HG03520 (cell line): ENCODE results near the gene MVB12B.

ENCODE experiments used
- ATAC-seq: cut with Tn5 transposase; IDR thresholded peaks from one replicate; pipeline ENCODE4 v1.9.1; 2021; ENCODE audit warnings: mild to moderate bottlenecking, moderate library complexity; ENCODE audit not compliant: unreplicated experiment

The MVB12B gene

DNA sequence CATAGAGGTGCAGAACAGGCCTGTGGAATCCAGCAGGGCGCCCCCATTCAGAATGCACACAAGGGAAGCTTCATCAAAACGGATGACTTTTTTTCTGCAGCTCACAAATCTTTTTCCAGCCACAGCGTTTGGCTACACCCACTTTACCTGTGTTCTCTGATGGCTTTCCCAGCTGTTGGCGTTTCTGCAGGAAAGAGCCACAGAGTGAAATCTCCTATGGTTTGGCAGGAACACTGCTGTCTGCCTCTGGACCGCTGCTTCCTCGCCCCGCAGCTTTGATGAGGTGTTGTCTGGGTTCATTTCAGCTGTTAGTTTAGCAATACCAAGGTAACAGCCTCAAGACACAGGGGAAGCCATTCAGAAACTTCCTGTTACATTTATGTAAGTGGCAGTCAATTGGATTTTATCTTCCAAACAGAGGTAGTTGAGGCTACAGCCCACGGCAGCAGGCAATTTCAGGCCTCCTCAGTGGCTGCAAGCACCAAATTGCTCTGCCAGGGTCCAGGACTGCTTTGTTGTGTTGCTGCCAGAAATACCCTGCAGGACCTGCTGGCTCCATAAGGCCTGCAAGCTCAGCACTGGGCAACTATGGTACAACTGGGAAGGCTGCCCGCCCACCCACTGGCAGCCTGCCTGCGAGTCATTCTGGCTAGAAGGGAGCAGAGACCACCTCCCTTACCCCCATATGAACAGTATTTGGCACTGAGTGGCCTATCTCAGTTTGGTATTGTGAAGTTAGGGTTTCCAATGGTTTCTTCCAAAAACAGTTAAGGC, 96.7 kb downstream of the MVB12B start:
- ATAC-seq: no peak

DNA sequence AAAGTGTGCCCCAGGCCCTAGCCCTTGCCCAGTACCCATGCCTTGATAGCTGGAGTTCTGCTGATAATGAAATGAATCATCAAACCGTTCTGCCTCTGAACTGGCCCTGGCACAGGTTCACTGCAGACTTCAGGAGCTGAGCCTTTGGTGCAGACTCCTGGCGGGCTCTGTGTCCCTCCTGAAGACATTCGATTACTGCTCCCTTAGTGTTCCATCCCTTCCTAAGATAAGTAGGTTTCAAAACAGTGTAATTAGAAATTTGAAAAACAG, 97.2 kb downstream of the MVB12B start:
- no peak for ATAC-seq

DNA sequence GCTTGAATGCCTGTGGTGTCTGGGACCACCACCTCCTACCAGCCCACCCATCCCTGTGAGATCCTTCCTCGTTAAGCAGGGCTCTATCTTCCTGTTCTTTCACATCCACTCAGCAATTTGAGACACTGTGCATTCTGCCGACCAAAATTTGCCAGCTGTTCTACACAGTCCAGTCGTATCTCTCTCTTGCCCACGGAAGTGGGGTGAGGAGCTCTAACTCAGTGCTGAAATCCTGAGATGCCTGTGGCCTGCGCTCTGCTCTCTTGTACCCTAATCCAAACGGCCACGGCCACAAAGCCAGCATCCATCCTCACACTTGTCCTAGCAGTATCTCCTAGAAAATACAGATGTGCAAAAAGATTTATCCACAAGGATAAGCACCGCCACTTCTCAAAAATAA, 97.9 kb downstream of the MVB12B start:
- no peak for ATAC-seq

DNA sequence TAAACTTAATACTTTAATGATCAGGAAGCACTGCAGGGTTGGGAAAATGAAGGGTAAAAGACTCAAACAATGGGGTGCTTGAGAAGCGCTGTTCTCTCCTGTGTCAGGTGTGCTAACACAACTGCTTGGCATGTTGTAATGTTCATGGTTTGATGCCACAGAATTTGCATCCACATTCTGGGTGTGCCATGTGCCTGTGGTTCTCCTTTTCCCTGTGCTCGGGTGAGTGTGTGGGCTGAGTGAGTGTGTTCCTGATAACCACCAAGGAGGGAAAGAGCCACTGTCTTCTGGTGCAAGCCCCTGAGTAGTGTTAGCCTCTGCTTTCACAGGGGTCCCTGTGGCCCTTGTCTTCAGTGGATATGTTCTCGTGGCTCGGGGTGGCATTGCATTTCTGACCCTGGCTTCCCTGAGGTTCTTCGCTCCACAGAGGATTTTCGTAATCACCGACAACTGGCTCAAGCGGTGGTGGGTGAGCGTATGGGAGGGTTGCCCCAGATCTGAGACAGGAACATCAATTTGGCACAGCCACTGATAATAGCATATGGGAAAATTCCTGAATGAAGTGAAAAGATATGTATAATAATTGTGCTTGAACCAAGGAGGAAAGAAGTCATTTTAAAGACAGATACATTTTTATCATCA, 102.0 kb downstream of the MVB12B start:
- ATAC-seq: no peak

DNA sequence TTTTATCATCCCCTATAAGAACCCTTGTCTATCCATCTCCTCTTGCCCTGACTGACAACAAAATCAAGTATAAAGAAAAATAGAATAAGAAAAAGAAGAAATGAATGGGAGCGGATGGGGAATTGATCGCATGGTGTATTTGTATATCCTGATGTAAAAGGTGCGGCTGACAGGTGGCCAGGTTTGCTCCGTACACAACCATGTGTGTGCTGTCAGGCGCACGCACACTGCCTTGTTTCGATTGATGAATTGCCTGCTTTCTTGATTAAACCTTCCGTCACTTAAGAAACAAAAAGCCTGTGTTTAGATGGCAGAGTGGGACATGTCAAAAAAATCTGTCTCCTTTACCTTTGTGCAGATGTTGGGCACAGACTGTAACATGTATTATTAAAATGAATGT, 102.6 kb downstream of the MVB12B start:
- ATAC-seq: no peak

DNA sequence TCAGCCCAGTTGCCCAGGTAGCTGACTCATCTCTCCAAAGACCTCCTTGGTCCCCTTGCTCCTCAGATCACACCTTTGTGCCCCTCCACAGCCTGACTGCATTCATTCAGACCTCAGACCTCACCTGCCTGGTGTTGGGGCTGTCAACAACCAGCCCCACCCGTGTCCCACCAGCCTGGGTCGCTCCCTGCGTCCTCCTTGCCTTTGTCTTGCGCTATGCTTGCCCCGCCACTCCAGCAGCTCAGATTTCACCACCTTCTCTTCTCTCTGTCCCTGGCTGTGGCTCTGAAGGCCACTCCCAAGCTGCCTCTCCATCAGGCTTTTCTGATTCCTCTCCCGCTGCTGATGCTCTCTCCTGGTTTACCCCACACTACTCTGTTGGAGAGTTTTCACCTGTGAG, 103.5 kb downstream of the MVB12B start:
- no peak for ATAC-seq

DNA sequence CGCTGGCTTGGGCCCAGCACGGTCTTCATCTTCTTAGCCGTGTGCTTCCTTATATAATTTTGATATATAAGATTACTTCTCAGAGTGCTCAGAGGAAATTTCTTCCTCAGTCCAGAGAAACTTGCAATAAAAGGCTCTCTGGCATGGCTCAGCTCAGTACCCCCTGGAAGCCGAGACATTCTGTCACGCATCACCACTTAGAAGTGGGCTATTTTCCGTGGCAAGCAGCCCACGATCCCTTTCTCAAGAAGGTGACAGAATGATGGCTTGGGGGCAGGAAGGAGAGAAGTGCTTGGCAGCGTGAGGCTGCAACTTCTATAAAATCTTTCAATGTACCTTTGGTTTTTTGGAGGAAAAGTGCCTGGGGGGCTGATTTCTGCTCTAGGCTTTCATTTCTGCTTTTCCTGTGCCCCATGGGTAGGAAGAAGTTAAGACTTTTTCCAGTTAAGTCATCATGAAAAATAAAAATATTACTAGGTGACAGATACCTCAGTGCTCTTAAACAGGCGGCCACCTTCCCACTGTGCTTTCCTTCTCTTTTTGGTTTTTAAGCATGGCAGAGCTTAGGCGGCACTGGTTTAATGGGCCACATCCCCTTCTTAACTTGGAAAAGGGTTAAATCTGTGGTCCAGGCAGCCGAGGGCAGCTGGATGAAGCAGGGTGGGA, 104.6 kb downstream of the MVB12B start:
- ATAC-seq: no peak

DNA sequence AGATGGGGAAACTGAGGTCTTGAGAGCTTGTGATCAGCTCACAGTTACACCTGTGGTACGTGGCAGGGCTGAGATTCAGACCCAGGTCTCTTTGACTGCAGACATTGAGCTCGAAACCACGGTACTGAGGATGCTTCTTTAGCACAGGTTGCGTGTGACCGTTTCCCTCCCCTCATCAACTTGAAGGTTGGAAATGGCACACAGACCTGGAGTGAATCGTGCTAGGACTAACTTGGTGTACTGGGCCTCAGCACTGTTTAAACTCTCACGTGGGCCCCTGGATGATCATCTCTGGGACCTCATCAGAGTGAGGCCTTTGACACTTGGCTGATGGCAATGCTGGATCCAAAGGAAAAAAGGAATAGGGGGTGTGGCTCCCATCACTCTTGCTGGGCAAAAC, 106.0 kb downstream of the MVB12B start:
- no peak for ATAC-seq

DNA sequence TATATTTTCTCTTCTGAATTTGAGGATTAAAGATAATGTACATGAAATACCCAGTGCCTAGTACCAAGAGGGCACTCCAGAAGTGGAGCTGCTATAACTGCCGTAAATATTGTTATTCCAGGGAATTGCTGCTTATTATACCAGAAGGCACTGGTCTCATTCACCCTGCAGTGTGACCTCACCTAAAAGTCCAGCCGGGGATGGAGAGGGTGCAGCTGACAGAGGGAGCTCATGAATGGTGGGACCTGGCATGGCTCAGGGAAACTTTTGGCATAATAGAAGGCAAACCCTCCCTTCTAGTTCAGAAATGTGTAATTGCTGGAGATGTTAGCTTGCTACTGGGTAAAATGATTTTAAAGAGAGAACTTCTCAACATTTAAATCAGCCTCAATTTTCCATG, 108.5 kb downstream of the MVB12B start:
- no peak for ATAC-seq

DNA sequence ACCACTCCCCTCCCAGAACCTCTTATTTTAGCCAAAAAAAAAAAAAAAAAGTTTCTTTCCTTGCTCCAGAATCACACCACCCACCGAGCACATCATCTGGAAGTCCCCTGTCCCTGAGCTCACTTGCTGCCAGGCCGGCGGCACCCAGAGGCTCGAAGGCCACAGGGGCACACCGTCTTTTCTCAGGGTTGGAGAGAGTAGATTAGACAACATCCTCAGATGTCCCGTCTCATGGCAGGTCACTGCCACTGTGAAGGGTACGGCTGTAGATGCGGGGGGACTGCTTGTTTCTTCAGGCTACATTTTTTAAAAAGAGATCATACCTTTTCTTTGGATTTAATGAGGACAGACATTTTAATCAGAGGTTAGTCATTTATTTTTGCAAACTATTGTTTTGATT, 109.0 kb downstream of the MVB12B start:
- no peak for ATAC-seq

DNA sequence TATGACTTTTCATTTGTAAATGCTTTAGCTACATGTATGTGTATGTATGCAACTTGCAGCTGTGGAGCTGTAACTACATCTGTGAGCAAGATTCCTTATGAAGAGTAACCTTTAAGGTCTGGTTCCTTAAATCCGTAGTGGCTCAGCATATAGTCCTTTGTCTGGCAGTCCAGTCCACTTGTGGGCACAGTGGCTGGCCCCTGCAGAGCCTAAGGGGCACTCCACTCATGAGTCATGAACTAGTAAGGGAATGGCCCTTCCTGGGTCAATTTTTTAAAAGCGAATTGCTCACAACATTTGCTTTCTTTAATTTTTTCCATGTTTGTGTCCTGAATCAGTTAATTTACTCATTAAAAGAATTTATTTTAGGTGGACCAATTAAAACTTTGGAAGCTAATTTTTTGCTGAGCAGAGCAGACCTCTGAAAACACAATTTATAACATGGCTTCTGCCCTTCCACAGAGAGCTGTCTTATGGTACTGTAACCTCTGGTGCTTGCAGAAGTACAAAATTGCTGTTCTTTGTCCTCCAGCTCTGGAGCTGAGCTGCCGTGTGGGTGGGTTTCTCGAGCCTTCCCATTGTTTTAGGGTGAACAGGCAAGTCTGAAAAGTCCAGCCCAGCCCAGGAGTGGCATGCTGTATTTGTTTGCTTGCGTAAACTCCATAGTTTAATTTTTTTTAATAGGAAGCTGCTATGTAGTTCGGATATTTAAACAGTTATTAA, 110.1 kb downstream of the MVB12B start:
- ATAC-seq: no peak

DNA sequence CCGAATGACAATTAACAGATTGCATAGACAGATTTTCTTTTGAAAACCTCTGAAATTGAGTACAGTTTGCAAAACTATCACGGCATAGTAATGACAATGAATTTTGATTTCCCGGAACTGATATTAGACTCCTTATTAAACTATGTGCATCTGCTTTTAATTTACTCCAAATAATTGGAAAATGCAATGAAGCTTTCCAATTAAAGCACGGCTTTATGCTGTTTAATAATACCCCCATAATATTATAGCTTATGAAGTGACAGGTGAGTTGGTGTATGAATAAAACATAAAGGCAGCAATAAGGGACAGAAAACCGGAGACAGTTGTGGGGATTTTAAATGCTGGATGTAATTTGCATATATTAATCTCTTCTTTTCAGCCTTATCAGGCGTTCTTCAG, 110.6 kb downstream of the MVB12B start:
- ATAC-seq: no peak

DNA sequence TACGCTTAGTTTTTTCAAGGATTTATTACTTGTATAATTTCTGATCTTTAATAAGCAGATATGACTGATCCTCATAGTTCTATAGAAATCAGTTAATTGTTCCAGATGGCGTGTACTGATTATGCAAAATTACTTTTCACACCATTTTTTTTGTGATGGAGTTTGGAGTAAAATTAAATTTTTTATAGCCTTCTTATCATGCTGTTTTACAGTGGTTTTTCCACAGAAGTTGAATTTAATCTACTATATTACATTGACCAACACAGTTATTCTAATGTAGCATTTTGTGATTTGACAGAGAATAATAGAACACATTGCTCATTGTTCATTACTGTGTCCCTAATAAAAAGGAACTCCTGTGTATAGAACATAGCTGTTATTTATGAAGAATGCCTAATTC, 111.1 kb downstream of the MVB12B start:
- no peak for ATAC-seq

DNA sequence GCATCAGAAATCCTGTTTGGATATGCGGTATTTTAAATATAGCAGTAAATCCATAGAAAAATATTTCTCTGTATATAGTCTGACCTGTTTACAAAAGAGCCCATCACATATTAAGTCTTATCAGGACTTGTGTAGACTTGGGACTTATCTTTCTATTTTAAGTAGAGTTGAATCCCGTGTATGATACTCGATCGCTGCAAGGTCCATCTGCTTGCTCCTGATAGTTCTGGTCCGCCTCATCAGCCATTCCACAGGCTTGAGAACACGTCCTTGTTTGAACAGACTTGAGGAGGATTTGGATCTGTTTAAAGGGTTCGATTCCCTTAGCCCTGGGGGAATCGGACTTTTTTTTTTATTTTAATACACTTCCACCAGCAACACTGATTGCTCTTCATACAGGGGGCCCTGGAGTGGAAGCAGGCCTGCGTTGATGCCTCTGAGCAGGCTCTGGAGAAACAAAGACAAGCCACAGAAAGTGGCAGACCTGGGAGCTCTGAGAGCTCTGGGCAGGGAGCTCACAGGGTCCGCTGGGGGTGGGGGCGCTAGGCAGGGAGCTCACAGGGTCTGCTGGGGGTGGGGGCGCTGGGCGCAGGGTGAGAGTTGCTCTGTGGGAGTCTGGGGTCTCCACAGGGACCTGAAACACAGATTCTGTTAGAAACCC, 112.2 kb downstream of the MVB12B start:
- no peak for ATAC-seq

DNA sequence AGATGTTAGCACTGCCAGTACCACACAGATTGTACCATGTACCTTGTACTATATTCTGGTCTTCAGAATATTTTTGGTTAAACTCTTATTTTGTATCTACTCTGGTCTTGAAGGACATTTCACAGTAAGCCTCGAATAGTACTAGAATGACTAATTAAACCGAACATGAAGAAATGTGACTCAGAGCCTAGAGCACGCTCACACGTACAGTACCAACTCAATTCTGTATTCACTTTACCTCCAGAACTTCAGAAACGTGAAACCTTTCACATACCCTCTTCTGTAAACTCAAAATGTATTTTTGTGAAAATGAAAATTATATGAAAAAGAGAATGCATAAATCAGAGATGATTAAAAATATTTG, 112.8 kb downstream of the MVB12B start:
- no peak for ATAC-seq

DNA sequence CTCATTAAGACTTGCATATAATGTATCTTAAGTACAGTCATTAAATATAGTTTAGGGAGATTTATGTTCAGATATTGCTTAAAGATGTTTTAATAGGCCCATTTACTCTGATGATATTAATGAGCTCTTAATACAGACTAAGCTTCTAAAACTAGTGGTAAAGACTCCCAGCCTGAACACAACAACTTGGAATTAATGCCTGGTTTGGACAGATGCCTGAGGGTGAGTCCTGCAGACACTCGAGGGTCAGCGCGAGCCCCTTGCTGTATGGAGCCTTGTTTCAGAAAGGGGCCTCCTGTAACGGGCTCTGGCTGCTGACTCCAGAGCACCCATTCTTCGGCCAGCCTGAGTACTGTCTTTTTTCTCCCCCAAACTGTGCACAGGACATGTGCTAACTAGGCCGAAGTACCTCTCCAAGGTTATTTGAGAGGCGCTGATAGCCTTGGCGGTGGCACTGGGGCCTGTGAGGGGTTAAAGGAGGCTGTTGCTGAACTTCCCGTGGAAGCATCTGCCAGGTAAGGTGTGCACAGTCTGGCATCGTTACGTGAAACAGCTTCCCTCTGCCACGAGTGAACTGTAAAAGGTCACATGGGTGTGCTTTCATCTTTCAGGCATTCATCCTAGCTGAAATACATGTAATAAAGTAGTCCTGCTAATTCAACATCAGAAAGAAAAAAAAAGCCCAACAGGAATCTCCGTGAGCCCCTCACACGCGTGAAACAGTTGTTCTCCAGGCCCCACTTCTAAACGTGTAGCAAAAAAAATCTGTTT, 113.4 kb downstream of the MVB12B start:
- ATAC-seq: no peak

DNA sequence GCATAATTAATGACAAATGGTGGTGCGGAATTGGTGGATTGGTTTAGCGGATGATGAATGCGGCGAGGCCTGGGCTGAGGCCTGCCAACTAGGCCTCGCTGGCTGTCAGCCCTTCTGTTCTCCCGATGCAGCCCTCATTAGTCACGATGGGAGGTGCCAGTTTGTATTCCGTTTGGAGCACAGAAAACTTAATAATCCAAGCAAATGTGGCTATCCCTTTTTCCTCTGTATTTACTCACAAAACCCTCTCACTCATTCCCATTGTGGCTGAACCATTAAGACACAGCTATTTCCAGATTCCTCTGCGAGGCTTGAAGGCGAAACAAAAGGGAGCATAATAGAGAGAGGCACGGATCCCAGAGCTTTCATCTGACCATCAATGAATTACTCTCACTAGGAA, 114.3 kb downstream of the MVB12B start:
- no peak for ATAC-seq

DNA sequence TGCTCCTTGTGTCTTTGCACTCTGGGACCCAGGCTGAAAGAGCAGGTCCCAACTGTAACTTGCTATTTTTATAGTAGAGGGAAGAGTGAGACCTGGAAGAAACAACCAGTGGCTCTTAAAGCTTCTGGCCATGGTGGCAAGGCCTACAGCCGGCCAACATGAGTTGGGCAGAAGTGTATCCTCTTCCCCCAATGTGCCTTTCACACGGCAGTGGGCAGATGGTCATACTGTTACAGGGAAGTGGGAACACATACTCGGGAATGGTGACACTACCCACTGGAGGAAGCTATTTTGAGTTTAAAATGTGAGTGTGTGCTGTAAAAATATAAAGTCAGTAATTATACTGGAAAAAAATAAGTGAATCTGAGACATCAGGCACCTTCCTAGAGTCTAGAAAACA, 116.0 kb downstream of the MVB12B start:
- no peak for ATAC-seq

DNA sequence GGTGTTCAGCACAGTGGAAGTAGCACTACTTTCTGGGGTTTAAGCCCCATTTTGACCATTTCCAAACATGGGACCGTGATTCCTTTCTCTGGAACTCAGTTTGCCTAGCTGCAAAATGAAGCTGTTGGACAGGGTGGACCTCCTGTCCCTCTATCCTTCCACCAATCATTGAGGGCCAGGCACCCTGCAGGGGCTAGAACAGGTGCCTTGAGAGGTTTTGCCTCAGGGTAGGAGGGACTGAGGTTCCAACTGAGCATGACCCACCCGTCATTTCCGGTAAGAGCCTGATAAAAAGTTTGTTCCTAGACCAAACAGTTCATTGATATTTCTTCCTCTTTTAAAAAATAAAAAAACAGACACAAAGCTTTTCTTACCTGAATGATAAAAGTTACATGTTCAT, 116.5 kb downstream of the MVB12B start:
- no peak for ATAC-seq

DNA sequence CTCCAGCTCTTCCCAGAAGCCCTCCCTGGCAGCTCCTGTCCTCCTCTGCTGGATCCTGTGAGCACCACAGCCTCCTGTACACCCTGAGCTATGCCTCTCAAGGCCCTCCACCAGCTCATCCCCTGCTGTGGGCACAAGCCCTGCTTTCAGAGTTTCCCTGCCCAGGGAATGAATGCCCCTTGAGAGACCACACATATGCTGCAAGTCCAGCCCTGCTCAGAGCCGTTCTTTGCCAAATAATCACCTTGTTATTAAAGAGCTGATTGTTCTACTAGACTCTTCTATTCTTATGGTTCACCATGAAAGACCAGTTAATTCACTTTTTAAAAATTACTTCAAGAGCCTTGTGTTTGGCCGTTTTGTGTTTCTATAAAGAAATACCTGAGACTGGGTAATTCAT, 121.5 kb downstream of the MVB12B start:
- ATAC-seq: no peak
